ENCODE results near the gene UBA3.

GRCh38 chr3:69065318-69065964, 14.7 kb downstream of the UBA3 start:
- no peak for TF ChIP-seq POLR2AphosphoS5 (IDR thresholded peaks at IDR 0.05; ENCODE audit: low read depth, low read length)
- no peak for TF ChIP-seq REST (IDR thresholded peaks at IDR 0.05; ENCODE audit: insufficient read depth in 1 of 2, low read depth in 2 of 2, low read length in 2 of 2)
- TF ChIP-seq TAF1 (IDR thresholded peaks at IDR 0.05; ENCODE audit: borderline replicate concordance, insufficient read depth, low read length) = no peak
